Breast epithelium (tissue), 3 donors: ENCODE data around the gene FYN.

Experiments
- POLR2A ChIP-seq: fragments of 450-650 bp; IDR thresholded peaks from one replicate; pipeline ENCODE4 v1.6.1; 2016; ENCODE audit warnings: antibody characterized with exemption, mild to moderate bottlenecking, moderate library complexity
- POLR2AphosphoS5 ChIP-seq, 3 donors: sonication (generic); formaldehyde crosslinking; IDR thresholded peaks; one replicate each; pipeline ENCODE4 v1.6.1; 2017; ENCODE audit warnings: antibody characterized with exemption in 3 of 3
- TF ChIP-seq, protein P1 (sequence below), 3 donors: fragments of 450-650 bp; IDR thresholded peaks; one replicate each; pipeline ENCODE4 v1.5.1; 2016 to 2017; ENCODE audit warnings: antibody characterized with exemption in 3 of 3, mild to moderate bottlenecking in 3 of 3, moderate library complexity in 3 of 3

- TF ChIP-seq POLR2A (no peak), POLR2AphosphoS5 (IDR thresholded peaks at IDR 0.05) (no peak)
- TF ChIP-seq, protein P1, sequence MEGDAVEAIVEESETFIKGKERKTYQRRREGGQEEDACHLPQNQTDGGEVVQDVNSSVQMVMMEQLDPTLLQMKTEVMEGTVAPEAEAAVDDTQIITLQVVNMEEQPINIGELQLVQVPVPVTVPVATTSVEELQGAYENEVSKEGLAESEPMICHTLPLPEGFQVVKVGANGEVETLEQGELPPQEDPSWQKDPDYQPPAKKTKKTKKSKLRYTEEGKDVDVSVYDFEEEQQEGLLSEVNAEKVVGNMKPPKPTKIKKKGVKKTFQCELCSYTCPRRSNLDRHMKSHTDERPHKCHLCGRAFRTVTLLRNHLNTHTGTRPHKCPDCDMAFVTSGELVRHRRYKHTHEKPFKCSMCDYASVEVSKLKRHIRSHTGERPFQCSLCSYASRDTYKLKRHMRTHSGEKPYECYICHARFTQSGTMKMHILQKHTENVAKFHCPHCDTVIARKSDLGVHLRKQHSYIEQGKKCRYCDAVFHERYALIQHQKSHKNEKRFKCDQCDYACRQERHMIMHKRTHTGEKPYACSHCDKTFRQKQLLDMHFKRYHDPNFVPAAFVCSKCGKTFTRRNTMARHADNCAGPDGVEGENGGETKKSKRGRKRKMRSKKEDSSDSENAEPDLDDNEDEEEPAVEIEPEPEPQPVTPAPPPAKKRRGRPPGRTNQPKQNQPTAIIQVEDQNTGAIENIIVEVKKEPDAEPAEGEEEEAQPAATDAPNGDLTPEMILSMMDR (IDR thresholded peaks at IDR 0.05) = no peak
Measured at GRCh38 chr6:111864138-111865048, 8.9 kb downstream of the FYN start.
